ENCODE measurements around the gene TAS1R3. TPM values are rescaled to one million over a fixed set of nuclear protein-coding genes. Genes with fewer than 3 reads are reported as not detected.

Gene TAS1R3
- total RNA-seq, 2 experiments from 2014 or later, result 1.2 to 1.3 TPM

- no peak for ATAC-seq (ENCODE audit: low read depth)
- DNase-seq, result no peak
- no peaks in the 10 kb centered on the region for H3K9me3 Mint-ChIP-seq
- peaks cover 8% of the 10 kb centered on the region for H3K4me1 Mint-ChIP-seq
- peaks cover 10% of the 10 kb centered on the region for H3K27me3 Mint-ChIP-seq
- no peak overlapping the region for H3K27ac Mint-ChIP-seq
- no peaks in the 10 kb centered on the region for H3K36me3 Mint-ChIP-seq
- POLR2A ChIA-PET, result interaction anchor here (0.8 to 1.5 kb wide), 4 partner anchors 23 to 334 kb away, joined by 3 to 6 read pairs (median 4); partner anchors contain the start of genes CCNL2 and ISG15
- peak overlapping the region; percentile 75 for H3K4me3 Mint-ChIP-seq
Observed at GRCh38 chr1:1347663-1348419, 16.8 kb downstream of the TAS1R3 start.

- Mint-ChIP-seq H3K9me3 (no peaks in the 10 kb centered on the region), H3K27ac (peak overlapping the region; percentile 38), H3K4me3 (peak overlapping the region; percentile 75), H3K36me3 (no peaks in the 10 kb centered on the region), H3K4me1 (peaks cover 8% of the 10 kb centered on the region), H3K27me3 (peaks cover 18% of the 10 kb centered on the region)
- POLR2A ChIA-PET, result interaction anchor here (0.8 to 1.5 kb wide), 4 partner anchors 22 to 335 kb away, joined by 3 to 6 read pairs (median 4); partner anchors contain the start of genes CCNL2 and ISG15
- ATAC-seq (ENCODE audit: low read depth) (peak; percentile 28), DNase-seq (no peak)
Observed at GRCh38 chr1:1348420-1349255, 17.6 kb downstream of the TAS1R3 start.

GRCh38 chr1:1349256-1350012 lies 18.4 kb downstream of the TAS1R3 start, which contains the start of gene DVL1:
DVL1 (minus strand) TSS chr1:1349418; CDS start chr1:1349065, 353 bp downstream.
- H3K9me3 Mint-ChIP-seq, result no peaks in the 10 kb centered on the region
- POLR2A ChIA-PET, result interaction anchor here (1.5 kb wide), 1 partner anchor 44 kb away, joined by 3 read pairs; no protein-coding TSS in a partner anchor
- H3K27ac Mint-ChIP-seq, result peak within 1 kb of the TSS; percentile 38
- H3K36me3 Mint-ChIP-seq, result no peaks in the 10 kb centered on the region
- H3K27me3 Mint-ChIP-seq, result peaks cover 23% of the 10 kb centered on the region
- ATAC-seq (ENCODE audit: low read depth), result peak; percentile 76
- peak; percentile 90 for DNase-seq
- peaks cover 8% of the 10 kb centered on the region for H3K4me1 Mint-ChIP-seq
- peak within 1 kb of the TSS; percentile 75 for H3K4me3 Mint-ChIP-seq

GRCh38 chr1:1351511-1352427 lies 20.7 kb downstream of the TAS1R3 start:
- DNase-seq (no peak), ATAC-seq (ENCODE audit: low read depth) (no peak)
- peak overlapping the region; percentile 65 for H3K4me3 Mint-ChIP-seq
- peaks cover 23% of the 10 kb centered on the region for H3K27me3 Mint-ChIP-seq
- H3K27ac Mint-ChIP-seq, result peak overlapping the region; percentile 72
- POLR2A ChIA-PET, result interaction anchor here (0.6 to 1.0 kb wide), 2 partner anchors 24 to 472 kb away, joined by 3 read pairs; no protein-coding TSS in a partner anchor
- H3K9me3 Mint-ChIP-seq, result no peaks in the 10 kb centered on the region
- H3K36me3 Mint-ChIP-seq, result no peaks in the 10 kb centered on the region
- H3K4me1 Mint-ChIP-seq, result peaks cover 8% of the 10 kb centered on the region

GRCh38 chr1:1352786-1353388 lies 21.8 kb downstream of the TAS1R3 start:
- no peaks in the 10 kb centered on the region for H3K9me3 Mint-ChIP-seq
- H3K4me3 Mint-ChIP-seq, result no peak overlapping the region
- H3K27ac Mint-ChIP-seq, result no peak overlapping the region
- peaks cover 4% of the 10 kb centered on the region for H3K4me1 Mint-ChIP-seq
- ATAC-seq (ENCODE audit: low read depth) (no peak), DNase-seq (no peak)
- peaks cover 28% of the 10 kb centered on the region for H3K27me3 Mint-ChIP-seq
- H3K36me3 Mint-ChIP-seq, result no peaks in the 10 kb centered on the region
- POLR2A ChIA-PET, result no interaction called here

GRCh38 chr1:1353389-1354151 lies 22.5 kb downstream of the TAS1R3 start:
- no peak overlapping the region for H3K4me3 Mint-ChIP-seq
- ATAC-seq (ENCODE audit: low read depth), result no peak
- POLR2A ChIA-PET, result no interaction called here
- no peak overlapping the region for H3K27ac Mint-ChIP-seq
- DNase-seq, result no peak
- no peaks in the 10 kb centered on the region for H3K9me3 Mint-ChIP-seq
- peaks cover 4% of the 10 kb centered on the region for H3K4me1 Mint-ChIP-seq
- peaks cover 28% of the 10 kb centered on the region for H3K27me3 Mint-ChIP-seq
- H3K36me3 Mint-ChIP-seq, result no peaks in the 10 kb centered on the region

- H3K4me3 Mint-ChIP-seq, result no peak overlapping the region
- H3K36me3 Mint-ChIP-seq, result no peaks in the 10 kb centered on the region
- DNase-seq, result no peak
- H3K9me3 Mint-ChIP-seq, result no peaks in the 10 kb centered on the region
- no peak for ATAC-seq (ENCODE audit: low read depth)
- peaks cover 11% of the 10 kb centered on the region for H3K4me1 Mint-ChIP-seq
- H3K27me3 Mint-ChIP-seq, result peaks cover 31% of the 10 kb centered on the region
- POLR2A ChIA-PET, result interaction anchor here (0.6 kb wide), 1 partner anchor 17 kb away, joined by 3 read pairs; no protein-coding TSS in a partner anchor
- H3K27ac Mint-ChIP-seq, result no peak overlapping the region
Observed at GRCh38 chr1:1354271-1355247, 23.5 kb downstream of the TAS1R3 start.

- no peaks in the 10 kb centered on the region for H3K36me3 Mint-ChIP-seq
- no peak overlapping the region for H3K4me3 Mint-ChIP-seq
- ATAC-seq (ENCODE audit: low read depth) (peak; percentile 17), DNase-seq (peak; percentile 54)
- H3K27me3 Mint-ChIP-seq, result peaks cover 31% of the 10 kb centered on the region
- no peak overlapping the region for H3K27ac Mint-ChIP-seq
- H3K9me3 Mint-ChIP-seq, result no peaks in the 10 kb centered on the region
- POLR2A ChIA-PET, result interaction anchor here (0.6 kb wide), 1 partner anchor 16 kb away, joined by 3 read pairs; no protein-coding TSS in a partner anchor
- peaks cover 11% of the 10 kb centered on the region for H3K4me1 Mint-ChIP-seq
Observed at GRCh38 chr1:1355416-1355815, 24.3 kb downstream of the TAS1R3 start.

GRCh38 chr1:1356166-1356795 lies 25.2 kb downstream of the TAS1R3 start:
- Mint-ChIP-seq H3K4me1 (peaks cover 15% of the 10 kb centered on the region), H3K9me3 (no peaks in the 10 kb centered on the region), H3K27ac (no peak overlapping the region), H3K36me3 (no peaks in the 10 kb centered on the region), H3K27me3 (peaks cover 31% of the 10 kb centered on the region), H3K4me3 (no peak overlapping the region)
- DNase-seq (no peak), ATAC-seq (ENCODE audit: low read depth) (no peak)
- POLR2A ChIA-PET, result no interaction called here

- peaks cover 15% of the 10 kb centered on the region for H3K4me1 Mint-ChIP-seq
- H3K27ac Mint-ChIP-seq, result no peak overlapping the region
- ATAC-seq (ENCODE audit: low read depth) (no peak), DNase-seq (no peak)
- H3K36me3 Mint-ChIP-seq, result no peaks in the 10 kb centered on the region
- H3K27me3 Mint-ChIP-seq, result peaks cover 31% of the 10 kb centered on the region
- H3K4me3 Mint-ChIP-seq, result no peak overlapping the region
- no peaks in the 10 kb centered on the region for H3K9me3 Mint-ChIP-seq
- POLR2A ChIA-PET, result interaction anchor here (0.9 to 2.8 kb wide), 2 partner anchors 14 to 18 kb away, joined by 3 to 11 read pairs; partner anchors contain the start of gene AURKAIP1
Observed at GRCh38 chr1:1356796-1357401, 25.8 kb downstream of the TAS1R3 start.
